Ascending aorta (tissue), 2 donors: ENCODE results near the gene FBLN7. TPM values are rescaled to one million over a fixed set of nuclear protein-coding genes. Genes with fewer than 3 reads are reported as not detected.

Source experiments
- DNase-seq, 2 donors: peaks; one replicate each; pipeline ENCODE4 v3.0.0-alpha.2; 2019; ENCODE audit warnings: low spot score in 2 of 2
- H3K27ac ChIP-seq, 2 donors: fragments of 200-600 bp; sonication (generic); one replicate each; pipeline ENCODE4 v1.5.1; 2016 to 2017; ENCODE audit warnings: mild to moderate bottlenecking in 1 of 2
- H3K27me3 ChIP-seq: fragments of 200-600 bp; sonication (generic); one replicate; pipeline ENCODE4 v1.5.1; 2017
- H3K36me3 ChIP-seq, 2 donors: fragments of 200-600 bp; sonication (generic); one replicate each; pipeline ENCODE4 v1.5.1; 2016
- H3K4me1 ChIP-seq, 2 donors: fragments of 200-600 bp; sonication (generic); one replicate each; pipeline ENCODE4 v1.5.1; 2016 to 2017; ENCODE audit warnings: mild to moderate bottlenecking in 1 of 2
- H3K4me3 ChIP-seq, 2 donors: fragments of 200-600 bp; sonication (generic); one replicate each; pipeline ENCODE4 v1.5.1; 2016 to 2017; ENCODE audit warnings: mild to moderate bottlenecking in 1 of 2
- H3K9me3 ChIP-seq, 2 donors: fragments of 200-600 bp; sonication (generic); one replicate each; pipeline ENCODE4 v1.5.1; 2016
- intact Hi-C: fragments of 100-400 bp; cut with DNase I; formaldehyde crosslinking; loops from one replicate; pipeline ENCODE4 v1.15.1; 2023
- total RNA-seq: library from RNA; depleted of rRNA; stranded (reverse); fragments of >200 nt; gene quantifications from one replicate; pipeline ENCODE4 v1.1.0, GENCODE V29; 2016
- TF ChIP-seq, protein P1 (sequence below), 3 experiments: fragments of 200-600 bp in 2 of 3; fragments of 450-650 bp in 1 of 3; sonication (generic) in 2 of 3; IDR thresholded peaks; one replicate each; pipeline ENCODE4 v1.5.1; 2016 to 2019; ENCODE audit warnings: antibody characterized with exemption in 3 of 3, mild to moderate bottlenecking in 1 of 3, moderate library complexity in 1 of 3

The FBLN7 gene
- total RNA-seq, 1 donor from 2014 or later = 0.43 TPM

DNA sequence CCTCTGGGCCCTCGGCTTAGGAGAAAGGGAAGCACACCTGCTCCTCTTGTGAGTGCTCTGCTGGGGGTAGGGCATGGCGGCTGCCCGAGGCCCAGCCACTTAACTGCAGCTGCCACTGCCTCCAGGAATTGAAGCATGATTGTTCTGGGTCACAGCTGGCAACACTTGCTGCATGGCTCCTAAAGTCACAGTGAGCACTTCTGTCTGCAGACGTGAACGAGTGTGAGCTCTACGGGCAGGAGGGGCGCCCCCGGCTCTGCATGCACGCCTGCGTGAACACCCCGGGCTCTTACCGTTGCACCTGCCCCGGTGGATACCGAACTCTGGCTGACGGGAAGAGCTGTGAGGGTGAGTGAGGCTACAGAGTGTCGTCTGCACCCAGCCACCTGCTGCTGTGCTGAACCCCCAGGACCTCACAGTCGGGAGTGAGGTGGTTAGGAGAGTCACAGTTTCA lies 44.4 kb downstream of the FBLN7 start:
- H3K27me3 ChIP-seq = no peaks in the 10 kb centered on the region
- H3K36me3 ChIP-seq = no peaks in the 10 kb centered on the region
- DNase-seq = no peak
- H3K9me3 ChIP-seq = no peaks in the 10 kb centered on the region
- H3K4me3 ChIP-seq = no peak overlapping the region
- H3K27ac ChIP-seq = no peak overlapping the region
- no peaks in the 10 kb centered on the region for H3K4me1 ChIP-seq
- intact Hi-C loops = no loop called here
- TF ChIP-seq, protein P1, sequence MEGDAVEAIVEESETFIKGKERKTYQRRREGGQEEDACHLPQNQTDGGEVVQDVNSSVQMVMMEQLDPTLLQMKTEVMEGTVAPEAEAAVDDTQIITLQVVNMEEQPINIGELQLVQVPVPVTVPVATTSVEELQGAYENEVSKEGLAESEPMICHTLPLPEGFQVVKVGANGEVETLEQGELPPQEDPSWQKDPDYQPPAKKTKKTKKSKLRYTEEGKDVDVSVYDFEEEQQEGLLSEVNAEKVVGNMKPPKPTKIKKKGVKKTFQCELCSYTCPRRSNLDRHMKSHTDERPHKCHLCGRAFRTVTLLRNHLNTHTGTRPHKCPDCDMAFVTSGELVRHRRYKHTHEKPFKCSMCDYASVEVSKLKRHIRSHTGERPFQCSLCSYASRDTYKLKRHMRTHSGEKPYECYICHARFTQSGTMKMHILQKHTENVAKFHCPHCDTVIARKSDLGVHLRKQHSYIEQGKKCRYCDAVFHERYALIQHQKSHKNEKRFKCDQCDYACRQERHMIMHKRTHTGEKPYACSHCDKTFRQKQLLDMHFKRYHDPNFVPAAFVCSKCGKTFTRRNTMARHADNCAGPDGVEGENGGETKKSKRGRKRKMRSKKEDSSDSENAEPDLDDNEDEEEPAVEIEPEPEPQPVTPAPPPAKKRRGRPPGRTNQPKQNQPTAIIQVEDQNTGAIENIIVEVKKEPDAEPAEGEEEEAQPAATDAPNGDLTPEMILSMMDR (IDR thresholded peaks at IDR 0.05) = no peak

DNA sequence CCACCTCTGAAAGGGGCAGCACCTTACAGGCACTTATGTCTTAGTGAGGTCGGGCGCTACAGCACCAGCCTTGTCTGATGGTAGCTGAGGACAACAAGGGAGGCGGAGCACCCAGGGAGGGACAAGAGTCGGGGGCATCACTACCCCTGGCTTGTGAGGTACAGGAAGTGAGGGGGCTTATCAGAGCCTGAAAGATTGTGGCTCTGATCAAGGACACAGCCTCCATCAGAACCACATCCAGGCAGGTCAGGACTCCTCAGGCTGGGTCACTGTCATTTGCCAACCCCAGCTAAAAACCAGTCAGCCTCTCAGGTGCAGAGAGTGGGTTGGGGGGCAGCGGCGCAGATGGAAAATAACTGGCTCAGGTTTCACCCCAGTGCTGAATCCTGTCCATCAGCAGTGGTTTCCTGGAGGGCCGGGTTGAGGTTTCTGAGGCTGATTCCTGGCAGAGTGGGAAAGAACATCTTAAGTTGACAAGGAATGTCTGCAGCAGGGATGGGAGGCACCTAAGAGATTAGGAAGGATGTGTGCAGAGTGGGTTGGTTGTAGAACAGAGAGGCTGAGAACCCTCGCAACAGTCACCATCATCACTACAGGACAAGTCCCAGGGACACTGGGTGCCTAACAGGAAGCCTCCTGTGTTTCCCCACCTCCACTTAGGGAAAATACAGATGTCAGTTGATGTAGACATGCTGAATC lies 45.3 kb downstream of the FBLN7 start:
- Histone ChIP-seq H3K36me3 (no peaks in the 10 kb centered on the region), H3K4me1 (no peaks in the 10 kb centered on the region), H3K9me3 (no peaks in the 10 kb centered on the region), H3K27me3 (no peaks in the 10 kb centered on the region), H3K4me3 (no peak overlapping the region), H3K27ac (no peak overlapping the region)
- intact Hi-C loops = no loop called here
- TF ChIP-seq, protein P1 (IDR thresholded peaks at IDR 0.05) = no peak
- no peak for DNase-seq

DNA sequence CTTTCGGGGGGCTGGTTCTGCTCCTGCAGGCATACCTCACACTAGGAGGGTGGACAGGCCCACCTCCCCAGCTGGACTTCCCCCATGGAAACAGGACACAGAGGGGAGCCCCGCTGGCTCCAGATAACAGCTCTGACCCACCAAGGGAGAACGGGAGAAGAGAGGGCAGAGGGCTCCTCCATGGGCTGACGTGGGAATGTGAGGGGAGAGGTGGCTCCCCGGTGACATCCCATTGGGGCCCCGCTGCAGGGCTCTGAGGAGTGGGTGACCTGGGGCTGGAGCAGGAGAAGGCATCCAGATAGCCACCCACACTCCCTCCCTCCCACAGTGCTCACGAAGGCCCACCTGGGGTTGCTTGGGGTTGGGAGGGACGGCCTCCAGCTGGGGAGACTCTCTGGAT lies 45.9 kb downstream of the FBLN7 start:
- Histone ChIP-seq H3K9me3 (no peaks in the 10 kb centered on the region), H3K27me3 (no peaks in the 10 kb centered on the region), H3K4me3 (no peak overlapping the region), H3K27ac (no peak overlapping the region), H3K4me1 (no peaks in the 10 kb centered on the region), H3K36me3 (no peaks in the 10 kb centered on the region)
- intact Hi-C loops = no loop called here
- TF ChIP-seq, protein P1 (IDR thresholded peaks at IDR 0.05) = no peak
- DNase-seq = no peak

DNA sequence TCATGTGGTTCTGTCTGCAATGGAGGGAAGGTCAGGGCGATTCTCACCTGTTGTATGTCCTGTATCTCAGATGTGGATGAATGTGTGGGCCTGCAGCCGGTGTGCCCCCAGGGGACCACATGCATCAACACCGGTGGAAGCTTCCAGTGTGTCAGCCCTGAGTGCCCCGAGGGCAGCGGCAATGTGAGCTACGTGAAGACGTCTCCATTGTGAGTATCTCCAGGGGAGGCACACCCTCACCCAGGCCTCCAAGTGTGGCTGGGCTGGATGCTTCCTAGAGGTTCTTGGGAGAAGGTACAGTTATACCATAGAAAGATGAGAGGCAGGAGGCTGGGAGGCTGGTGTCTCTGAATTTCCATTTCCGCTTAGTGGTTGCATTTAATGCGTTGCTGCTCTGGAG lies 46.9 kb downstream of the FBLN7 start:
- TF ChIP-seq, protein P1 (IDR thresholded peaks at IDR 0.05) = no peak
- Histone ChIP-seq H3K27me3 (no peaks in the 10 kb centered on the region), H3K4me1 (no peaks in the 10 kb centered on the region), H3K27ac (no peak overlapping the region), H3K36me3 (no peaks in the 10 kb centered on the region), H3K4me3 (no peak overlapping the region), H3K9me3 (no peaks in the 10 kb centered on the region)
- intact Hi-C loops = no loop called here
- DNase-seq = no peak

DNA sequence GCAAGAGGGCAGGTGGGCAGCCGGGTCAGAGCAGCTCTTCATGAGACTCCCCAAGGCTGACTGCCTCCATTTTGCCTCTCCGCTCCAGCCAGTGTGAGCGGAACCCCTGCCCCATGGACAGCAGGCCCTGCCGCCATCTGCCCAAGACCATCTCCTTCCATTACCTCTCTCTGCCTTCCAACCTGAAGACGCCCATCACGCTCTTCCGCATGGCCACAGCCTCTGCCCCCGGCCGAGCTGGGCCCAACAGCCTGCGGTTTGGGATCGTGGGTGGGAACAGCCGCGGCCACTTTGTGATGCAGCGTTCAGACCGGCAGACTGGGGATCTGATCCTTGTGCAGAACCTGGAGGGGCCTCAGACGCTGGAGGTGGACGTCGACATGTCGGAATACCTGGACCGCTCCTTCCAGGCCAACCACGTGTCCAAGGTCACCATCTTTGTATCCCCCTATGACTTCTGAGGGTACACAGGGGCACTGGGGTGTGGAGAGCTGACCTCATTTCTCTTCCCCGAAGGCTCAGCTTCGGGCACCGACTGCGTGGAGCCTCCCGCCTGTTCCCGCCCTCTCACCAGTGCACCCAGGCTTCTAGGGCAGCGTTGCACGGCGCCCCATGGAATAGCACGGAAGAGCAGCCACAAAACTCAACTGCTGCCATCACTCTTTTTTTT lies 49.0 kb downstream of the FBLN7 start:
- Histone ChIP-seq H3K27me3 (no peaks in the 10 kb centered on the region), H3K4me1 (no peaks in the 10 kb centered on the region), H3K27ac (no peak overlapping the region), H3K4me3 (no peak overlapping the region), H3K9me3 (no peaks in the 10 kb centered on the region), H3K36me3 (no peaks in the 10 kb centered on the region)
- intact Hi-C loops = no loop called here
- DNase-seq = no peak
- TF ChIP-seq, protein P1 (IDR thresholded peaks at IDR 0.05) = no peak
